ENCODE data around the gene ENTPD6.

DNA sequence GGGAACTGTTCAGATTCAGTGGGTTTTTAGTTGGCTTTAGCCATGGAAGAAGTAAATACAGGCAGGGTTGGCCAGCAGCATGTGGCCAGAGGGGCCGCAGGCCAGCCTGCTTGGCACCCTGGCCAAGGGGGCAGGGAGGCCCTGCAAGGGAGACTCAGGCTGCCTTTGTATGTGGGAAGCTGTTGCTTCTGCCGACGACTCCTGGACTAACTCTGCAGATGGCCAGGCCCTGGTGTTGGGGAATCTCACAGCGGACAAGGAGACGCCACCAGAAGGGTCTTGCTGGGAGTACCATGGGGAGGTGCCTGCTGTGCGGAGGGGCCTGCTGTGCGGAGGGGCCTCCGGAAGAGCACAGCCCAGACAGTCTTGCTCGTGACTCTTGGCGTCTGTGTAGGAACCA lies 77.5 kb downstream of the ENTPD6 start:
- TF ChIP-seq POLR2A (IDR thresholded peaks at IDR 0.05) (no peak), EP300 (IDR thresholded peaks at IDR 0.05) (no peak)
- TF ChIP-seq, protein P1, sequence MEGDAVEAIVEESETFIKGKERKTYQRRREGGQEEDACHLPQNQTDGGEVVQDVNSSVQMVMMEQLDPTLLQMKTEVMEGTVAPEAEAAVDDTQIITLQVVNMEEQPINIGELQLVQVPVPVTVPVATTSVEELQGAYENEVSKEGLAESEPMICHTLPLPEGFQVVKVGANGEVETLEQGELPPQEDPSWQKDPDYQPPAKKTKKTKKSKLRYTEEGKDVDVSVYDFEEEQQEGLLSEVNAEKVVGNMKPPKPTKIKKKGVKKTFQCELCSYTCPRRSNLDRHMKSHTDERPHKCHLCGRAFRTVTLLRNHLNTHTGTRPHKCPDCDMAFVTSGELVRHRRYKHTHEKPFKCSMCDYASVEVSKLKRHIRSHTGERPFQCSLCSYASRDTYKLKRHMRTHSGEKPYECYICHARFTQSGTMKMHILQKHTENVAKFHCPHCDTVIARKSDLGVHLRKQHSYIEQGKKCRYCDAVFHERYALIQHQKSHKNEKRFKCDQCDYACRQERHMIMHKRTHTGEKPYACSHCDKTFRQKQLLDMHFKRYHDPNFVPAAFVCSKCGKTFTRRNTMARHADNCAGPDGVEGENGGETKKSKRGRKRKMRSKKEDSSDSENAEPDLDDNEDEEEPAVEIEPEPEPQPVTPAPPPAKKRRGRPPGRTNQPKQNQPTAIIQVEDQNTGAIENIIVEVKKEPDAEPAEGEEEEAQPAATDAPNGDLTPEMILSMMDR (IDR thresholded peaks at IDR 0.05), result no peak
